H1 (cell line): ENCODE results near the gene SHROOM2. TPM values are rescaled to one million over a fixed set of nuclear protein-coding genes. Genes with fewer than 3 reads are reported as not detected.

Experiments used
- CTCF ChIA-PET: fragments of 300-600 bp; sonication (Branson Sonifier 250); formaldehyde crosslinking; loops from one replicate; lab custom pipeline; 2021; ENCODE audit not compliant: partially characterized antibody; lab: Charles Lee
- POLR2A ChIA-PET: fragments of 300-600 bp; sonication (Branson Sonifier 250); formaldehyde crosslinking; loops from one replicate; lab custom pipeline; 2021; ENCODE audit warnings: inconsistent platforms; ENCODE audit not compliant: partially characterized antibody; lab: Charles Lee
- DNase-seq, 2 experiments: peaks; one replicate each; pipeline versions ENCODE4 v3.0.0 to v3.0.0-alpha.2; 2010 to 2022; ENCODE audit warnings: low spot score in 2 of 2, low read depth in 1 of 2, mixed read lengths in 1 of 2
- FAIRE-seq: peaks from 2 replicates; lab custom pipeline; 2011; peaks lifted over from hg19 to GRCh38; lab: Jason Lieb, UNC
- H2AFZ ChIP-seq: 2 replicates; pipeline ENCODE4 v1.8.1; 2012; ENCODE audit warnings: low read length, inconsistent platforms
- H2AK5ac ChIP-seq: 2 replicates; pipeline ENCODE4 v1.6.1; 2013; ENCODE audit warnings: low read depth, low read length
- H2BK120ac ChIP-seq: replicated peaks from 2 replicates; pipeline ENCODE3; 2013; ENCODE audit warnings: low read depth, low read length, inconsistent platforms
- H2BK12ac ChIP-seq: 2 replicates; pipeline ENCODE4 v1.6.1; 2013; ENCODE audit warnings: low read depth, low read length
- H2BK15ac ChIP-seq: 2 replicates; pipeline ENCODE4 v1.6.1; 2013; ENCODE audit warnings: low read length
- H2BK20ac ChIP-seq: 2 replicates; pipeline ENCODE4 v1.6.1; 2013; ENCODE audit warnings: low read length
- H2BK5ac ChIP-seq: 2 replicates; pipeline ENCODE4 v1.6.1; 2013; ENCODE audit warnings: low read depth, low read length
- H3K14ac ChIP-seq: 2 replicates; pipeline ENCODE4 v1.6.1; 2013; ENCODE audit warnings: inconsistent platforms; ENCODE audit not compliant: insufficient read length
- H3K18ac ChIP-seq: 2 replicates; pipeline ENCODE4 v1.6.1; 2013; ENCODE audit warnings: low read length; ENCODE audit errors: extremely low read depth
- H3K23ac ChIP-seq: 2 replicates; pipeline ENCODE4 v1.6.1; 2013; ENCODE audit warnings: inconsistent platforms; ENCODE audit not compliant: insufficient read length
- H3K23me2 ChIP-seq: 2 replicates; pipeline ENCODE4 v1.6.1; 2013; ENCODE audit warnings: low read depth, low read length
- H3K27ac ChIP-seq: 2 replicates; pipeline ENCODE4 v1.6.1; 2011; ENCODE audit warnings: low read depth, low read length, inconsistent platforms
- H3K27me3 ChIP-seq, 4 experiments: replicated peaks in 1 of 4; 1 replicate in 1 of 4; 2 replicates in 3 of 4; pipeline versions ENCODE4 v1.6.1 to v1.8.1; 2011 to 2013; ENCODE audit warnings: low read length in 3 of 4, mild to moderate bottlenecking in 3 of 4, inconsistent platforms in 2 of 4, mixed read lengths in 2 of 4, moderate library complexity in 1 of 4; ENCODE audit not compliant: control insufficient read depth in 3 of 4, insufficient read depth in 3 of 4; ENCODE audit errors: extremely low read depth in 1 of 4
- H3K36me3 ChIP-seq, 4 experiments: 2 replicates each; pipeline versions ENCODE4 v1.6.1 to v1.8.1; 2011 to 2013; ENCODE audit warnings: mild to moderate bottlenecking in 4 of 4, low read length in 3 of 4, moderate library complexity in 2 of 4, control low read depth in 1 of 4, inconsistent platforms in 1 of 4; ENCODE audit not compliant: insufficient read depth in 4 of 4, control insufficient read depth in 2 of 4
- H3K4ac ChIP-seq: replicated peaks from 2 replicates; pipeline ENCODE3; 2013; ENCODE audit warnings: low read length, low read depth, mixed read lengths, inconsistent platforms; ENCODE audit not compliant: insufficient read length
- H3K4me1 ChIP-seq, 4 experiments: replicated peaks in 1 of 4; 1 replicate in 1 of 4; 2 replicates in 3 of 4; pipeline versions ENCODE4 v1.6.1 to v1.8.1; 2011 to 2013; ENCODE audit warnings: low read length in 3 of 4, inconsistent platforms in 2 of 4, mixed read lengths in 1 of 4; ENCODE audit not compliant: insufficient read depth in 4 of 4, control insufficient read depth in 3 of 4
- H3K4me2 ChIP-seq, 2 experiments: 2 replicates each; pipeline versions ENCODE4 v1.6.1 to v1.8.1; 2011 to 2013; ENCODE audit warnings: low read depth in 2 of 2, low read length in 2 of 2, control low read depth in 1 of 2, inconsistent platforms in 1 of 2, mild to moderate bottlenecking in 1 of 2; ENCODE audit not compliant: insufficient read depth in 1 of 2
- H3K4me3 ChIP-seq, 4 experiments: fragments of 200-600, 300-600 bp in 1 of 4; sonication (generic), shearing (Covaris generic), sonication (Bioruptor Twin) in 1 of 4; 2 replicates each; pipeline versions ENCODE4 v1.5.1 to v1.8.1; 2011 to 2016; ENCODE audit warnings: low read length in 4 of 4, low read depth in 3 of 4, control low read depth in 2 of 4, inconsistent platforms in 2 of 4, mild to moderate bottlenecking in 2 of 4, mixed read lengths in 1 of 4, moderate library complexity in 1 of 4; ENCODE audit not compliant: insufficient read depth in 2 of 4; ENCODE audit errors: extremely low read depth in 1 of 4
- H3K56ac ChIP-seq: replicated peaks from 2 replicates; pipeline ENCODE3; 2013; ENCODE audit warnings: low read depth, mild to moderate bottlenecking, mixed read lengths, low read length, inconsistent platforms; ENCODE audit not compliant: insufficient read length
- H3K79me1 ChIP-seq: 2 replicates; pipeline ENCODE4 v1.6.1; 2013; ENCODE audit warnings: low read depth, low read length, control low read depth
- H3K79me2 ChIP-seq, 2 experiments: 2 replicates each; pipeline versions ENCODE4 v1.6.1 to v1.8.1; 2012 to 2013; ENCODE audit warnings: low read length in 2 of 2, mild to moderate bottlenecking in 2 of 2, inconsistent platforms in 1 of 2; ENCODE audit not compliant: insufficient read depth in 2 of 2, control insufficient read depth in 1 of 2
- H3K9ac ChIP-seq, 4 experiments: replicated peaks in 1 of 4; 1 replicate in 1 of 4; 2 replicates in 3 of 4; pipeline versions ENCODE4 v1.6.1 to v1.8.1; 2011 to 2013; ENCODE audit warnings: low read depth in 3 of 4, low read length in 3 of 4, control low read depth in 2 of 4, mild to moderate bottlenecking in 2 of 4, moderate library complexity in 2 of 4, inconsistent platforms in 1 of 4; ENCODE audit errors: extremely low read depth in 1 of 4
- H3K9me3 ChIP-seq, 2 experiments: 2 replicates each; pipeline versions ENCODE4 v1.6.1 to v1.8.1; 2012 to 2013; ENCODE audit warnings: mild to moderate bottlenecking in 2 of 2, moderate library complexity in 2 of 2, control low read depth in 1 of 2, inconsistent platforms in 1 of 2, low read depth in 1 of 2, low read length in 1 of 2, mixed read lengths in 1 of 2; ENCODE audit not compliant: insufficient read depth in 2 of 2
- H4K20me1 ChIP-seq, 2 experiments: replicated peaks in 1 of 2; 2 replicates each; pipeline versions ENCODE3 to v1.8.1; 2011 to 2013; ENCODE audit warnings: inconsistent platforms in 2 of 2, low read length in 2 of 2, mild to moderate bottlenecking in 1 of 2; ENCODE audit not compliant: insufficient read depth in 2 of 2, control insufficient read depth in 1 of 2
- H4K5ac ChIP-seq: 2 replicates; pipeline ENCODE4 v1.6.1; 2013; ENCODE audit warnings: low read length, low read depth, mixed read lengths, inconsistent platforms; ENCODE audit not compliant: insufficient read length
- H4K8ac ChIP-seq: 2 replicates; pipeline ENCODE4 v1.8.0; 2013; ENCODE audit warnings: mild to moderate bottlenecking, moderate library complexity, low read length, inconsistent platforms; ENCODE audit not compliant: insufficient read depth; ENCODE audit errors: extremely low read depth
- H4K91ac ChIP-seq: replicated peaks from 2 replicates; pipeline ENCODE3; 2013; ENCODE audit warnings: low read length, mixed read lengths, inconsistent platforms; ENCODE audit not compliant: insufficient read length
- CBX5 ChIP-seq: fragments of 300-800, 300-1000 bp; sonication (generic); IDR thresholded peaks from 2 replicates; pipeline ENCODE4 v1.7.1; 2016; ENCODE audit warnings: antibody characterized with exemption, low read length, low read depth
- CREB1 ChIP-seq: IDR thresholded peaks from 2 replicates; pipeline ENCODE4 v1.6.1; 2012; ENCODE audit warnings: inconsistent platforms
- EGR1 ChIP-seq: IDR thresholded peaks from 2 replicates; pipeline ENCODE4 v1.6.1; 2011; ENCODE audit warnings: low read depth, low read length, borderline replicate concordance
- GTF2F1 ChIP-seq: IDR thresholded peaks from 2 replicates; pipeline ENCODE4 v1.6.1; 2012; ENCODE audit warnings: low read depth, low read length, improper control_type of control experiment, borderline replicate concordance
- JUN ChIP-seq: IDR thresholded peaks from 2 replicates; pipeline ENCODE4 v1.6.1; 2011; ENCODE audit warnings: low read depth, mild to moderate bottlenecking, improper control_type of control experiment, low read length
- RAD21 ChIP-seq, 2 experiments: IDR thresholded peaks in 1 of 2; conservative IDR thresholded peaks in 1 of 2; 2 replicates each; pipeline ENCODE4 v1.6.1; 2011; ENCODE audit warnings: low read depth in 2 of 2, low read length in 2 of 2, improper control_type of control experiment in 1 of 2, inconsistent platforms in 1 of 2, mild to moderate bottlenecking in 1 of 2, moderate library complexity in 1 of 2
- RBBP5 ChIP-seq: IDR thresholded peaks from 2 replicates; pipeline ENCODE4 v1.7.1; 2012; ENCODE audit warnings: low read depth, mild to moderate bottlenecking, inconsistent platforms, low read length, moderate library complexity, borderline replicate concordance
- YY1 ChIP-seq: IDR thresholded peaks from 2 replicates; pipeline ENCODE4 v1.6.1; 2011; ENCODE audit warnings: low read depth, mild to moderate bottlenecking, low read length
- WGBS, 2 experiments: shearing (Covaris generic) in 1 of 2; methylation state at CpG; one replicate each; pipeline versions ENCODE4 v1.1.6 to v1.1.7; 2013 to 2015; ENCODE audit warnings: low lambda C conversion rate in 2 of 2, mixed read lengths in 2 of 2, inconsistent platforms in 1 of 2, low coverage in 1 of 2, missing lambda C conversion rate in 1 of 2; ENCODE audit not compliant: insufficient replicate concordance in 2 of 2, insufficient coverage in 1 of 2, insufficient read length in 1 of 2; ENCODE audit errors: extremely low coverage in 1 of 2, missing lambda C conversion rate in 1 of 2; 5-methylcytosine and 5-hydroxymethylcytosine counted together
- polyA plus RNA-seq, 7 experiments: library from polyadenylated mRNA; depleted of rRNA in 3 of 7; stranded (reverse) in 5 of 7; unstranded in 2 of 7; fragments of >200 nt in 5 of 7; fragments of 200-250 nt in 2 of 7; gene quantifications; 1 replicate in 5 of 7; 2 replicates in 1 of 7; 4 replicates in 1 of 7; pipeline versions ENCODE4 v1.2.1 to v1.2.3, GENCODE V29; 2011 to 2013; ENCODE audit warnings: missing spikeins in 2 of 7, mixed read lengths in 2 of 7
- total RNA-seq: library from RNA; stranded (reverse); fragmentation: NEBNext Ultra II Directional; extraction: Animal tissue kit (Norgen Biotek cat#: 25700); gene quantifications from 2 replicates; pipeline ENCODE4 v1.2.1, GENCODE V29; 2021

SHROOM2 gene
- total and polyA plus RNA-seq, 2 of the 8 experiments (the other 6 are each of a cell fraction or from before 2014, with no cell fraction given), result 3.4 to 14.2 TPM

DNA sequence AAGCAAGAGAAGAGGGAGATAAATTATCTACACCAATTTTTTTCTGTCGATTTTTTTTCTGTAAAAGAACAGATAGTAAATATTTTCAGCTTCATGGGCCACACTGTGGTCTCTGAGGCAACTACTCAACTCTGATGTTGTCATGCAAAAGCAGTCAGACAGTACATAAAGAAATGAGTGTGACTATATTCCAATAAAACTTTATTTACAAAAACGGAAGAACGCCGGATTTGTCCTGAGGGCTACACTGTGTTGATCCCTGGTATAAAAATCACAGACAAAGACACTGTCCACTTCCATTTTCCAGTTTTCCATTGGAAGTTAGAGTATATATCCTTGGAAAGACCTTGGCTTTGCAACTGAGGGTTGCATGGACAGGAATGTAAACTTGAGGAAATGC lies 38.6 kb upstream of the SHROOM2 start:
- ChIA-PET POLR2A (no interaction called here), CTCF (interaction anchor here (0.9 to 1.9 kb wide), 2 partner anchors 9 to 47 kb away, joined by 3 to 5 read pairs; no protein-coding TSS in a partner anchor)
- Histone ChIP-seq H4K20me1 (no peaks in the 10 kb centered on the region), H2BK12ac (no peak overlapping the region), H2AK5ac (no peak overlapping the region), H2AFZ (no peak overlapping the region), H4K91ac (no peak overlapping the region), H3K79me2 (no peaks in the 10 kb centered on the region), H3K56ac (no peak overlapping the region), H3K4me1 (peaks cover 0 to 3% (median 0%) of the 10 kb centered on the region in 4 experiments; a peak in 3 of 7 replicates), H2BK20ac (no peak overlapping the region), H3K4me2 (no peak overlapping the region), H3K23ac (no peak overlapping the region), H3K14ac (no peak overlapping the region), H3K36me3 (peaks cover 0 to 3% (median under 1%) of the 10 kb centered on the region in 4 experiments; a peak in 2 of 8 replicates), H3K18ac (no peak overlapping the region), H3K79me1 (no peaks in the 10 kb centered on the region), H2BK15ac (no peak overlapping the region), H3K9ac (no peak overlapping the region), H3K9me3 (no peaks in the 10 kb centered on the region), H2BK120ac (no peak overlapping the region), H3K23me2 (no peaks in the 10 kb centered on the region), H3K27ac (no peak overlapping the region), H3K4ac (no peak overlapping the region), H2BK5ac (no peak overlapping the region), H4K5ac (no peak overlapping the region), H3K4me3 (no peak overlapping the region), H3K27me3 (no peaks in the 10 kb centered on the region), H4K8ac (no peak overlapping the region)
- FAIRE-seq, result no peak
- WGBS, 2 experiments, result 95% methylated on average over 4 of the region's 4 CpGs; no CpG with 5 or more reads in 1 of the 2 experiments
- DNase-seq, result no peak
- TF ChIP-seq CBX5 (no peak), EGR1 (no peak), JUN (no peak), RAD21 (IDR thresholded peaks at IDR 0.05 in 1 of 2, conservative IDR thresholded peaks at IDR 0.05 in 1 of 2; ENCODE audit: low read depth in 2 of 2, low read length in 2 of 2) (no peak), GTF2F1 (no peak), RBBP5 (no peak), CREB1 (no peak), YY1 (no peak)
